WTC11 (cell line): ENCODE results near the gene FAM217A.

Experiments used
- CTCF ChIP-seq: fragments of 200-600 bp; IDR thresholded peaks from 2 replicates; pipeline ENCODE4 v1.8.0; 2022; ENCODE audit warnings: antibody characterized with exemption
- JUN ChIP-seq: sonication (generic); formaldehyde crosslinking; IDR thresholded peaks from 2 replicates; pipeline ENCODE4 v1.8.0; 2023; ENCODE audit warnings: mild to moderate bottlenecking, missing genetic modification reagents
- KAT7 ChIP-seq: sonication (generic); formaldehyde crosslinking; IDR thresholded peaks from 2 replicates; pipeline ENCODE4 v1.8.1; 2023; ENCODE audit warnings: missing genetic modification reagents, mild to moderate bottlenecking, borderline replicate concordance
- RELA ChIP-seq: sonication (generic); formaldehyde crosslinking; IDR thresholded peaks from 2 replicates; pipeline ENCODE4 v1.8.1; 2022; ENCODE audit warnings: missing genetic modification reagents, mild to moderate bottlenecking, borderline replicate concordance
- SP1 ChIP-seq: sonication (generic); formaldehyde crosslinking; conservative IDR thresholded peaks from 2 replicates; pipeline ENCODE4 v1.8.1; 2022; ENCODE audit warnings: missing genetic modification reagents
- TEAD4 ChIP-seq: sonication (generic); formaldehyde crosslinking; IDR thresholded peaks from 2 replicates; pipeline ENCODE4 v1.8.0; 2022; ENCODE audit warnings: mild to moderate bottlenecking, missing genetic modification reagents
- TF ChIP-seq, protein P1 (sequence below): sonication (generic); formaldehyde crosslinking; conservative IDR thresholded peaks from 2 replicates; pipeline ENCODE4 v1.8.1; 2023; ENCODE audit warnings: mild to moderate bottlenecking, low read depth, missing genetic modification reagents, moderate library complexity

DNA sequence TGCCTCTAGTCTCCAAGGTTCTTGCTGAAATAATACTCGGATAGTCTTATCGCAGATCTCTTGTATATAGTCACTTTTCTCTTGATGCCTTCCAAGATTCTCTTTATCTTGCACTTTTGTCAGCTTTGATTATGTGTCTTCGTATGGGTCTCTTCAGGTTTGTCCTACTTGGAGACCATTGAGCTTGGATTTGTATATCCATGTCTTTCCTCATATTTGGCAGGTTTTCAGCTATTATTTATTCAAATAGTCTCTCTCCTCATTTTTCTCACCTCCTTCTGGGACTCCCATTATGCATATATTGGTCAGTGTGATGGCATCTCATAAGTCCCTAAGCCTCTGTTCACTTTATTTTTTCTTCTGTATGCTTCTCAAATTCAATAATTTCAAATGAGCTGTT, 33.4 kb upstream of the FAM217A start:
- TF ChIP-seq, protein P1, sequence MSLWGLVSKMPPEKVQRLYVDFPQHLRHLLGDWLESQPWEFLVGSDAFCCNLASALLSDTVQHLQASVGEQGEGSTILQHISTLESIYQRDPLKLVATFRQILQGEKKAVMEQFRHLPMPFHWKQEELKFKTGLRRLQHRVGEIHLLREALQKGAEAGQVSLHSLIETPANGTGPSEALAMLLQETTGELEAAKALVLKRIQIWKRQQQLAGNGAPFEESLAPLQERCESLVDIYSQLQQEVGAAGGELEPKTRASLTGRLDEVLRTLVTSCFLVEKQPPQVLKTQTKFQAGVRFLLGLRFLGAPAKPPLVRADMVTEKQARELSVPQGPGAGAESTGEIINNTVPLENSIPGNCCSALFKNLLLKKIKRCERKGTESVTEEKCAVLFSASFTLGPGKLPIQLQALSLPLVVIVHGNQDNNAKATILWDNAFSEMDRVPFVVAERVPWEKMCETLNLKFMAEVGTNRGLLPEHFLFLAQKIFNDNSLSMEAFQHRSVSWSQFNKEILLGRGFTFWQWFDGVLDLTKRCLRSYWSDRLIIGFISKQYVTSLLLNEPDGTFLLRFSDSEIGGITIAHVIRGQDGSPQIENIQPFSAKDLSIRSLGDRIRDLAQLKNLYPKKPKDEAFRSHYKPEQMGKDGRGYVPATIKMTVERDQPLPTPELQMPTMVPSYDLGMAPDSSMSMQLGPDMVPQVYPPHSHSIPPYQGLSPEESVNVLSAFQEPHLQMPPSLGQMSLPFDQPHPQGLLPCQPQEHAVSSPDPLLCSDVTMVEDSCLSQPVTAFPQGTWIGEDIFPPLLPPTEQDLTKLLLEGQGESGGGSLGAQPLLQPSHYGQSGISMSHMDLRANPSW (CRISPR knock-in tag) = no peak
- TF ChIP-seq KAT7 (CRISPR knock-in tag) = no peak
- TF ChIP-seq CTCF = no peak
- TF ChIP-seq TEAD4 = no peak
- no peak for TF ChIP-seq JUN (CRISPR knock-in tag)
- TF ChIP-seq RELA (CRISPR knock-in tag) = no peak
- no peak for TF ChIP-seq SP1
